IMR-90 (cell line): ENCODE data around the gene LLGL1. TPM values are rescaled to one million over a fixed set of nuclear protein-coding genes. Genes with fewer than 3 reads are reported as not detected.

ENCODE experiments used
- ATAC-seq: fragments of 200-7000 bp; cut with Tn5 transposase; 2 replicates; pipeline ENCODE4 v1.9.1; 2020; ENCODE audit warnings: low read depth, mild to moderate bottlenecking, moderate library complexity
- BruUV-seq: library from RNA; stranded (reverse); fragments of 400-500 nt; replicated peaks from 2 replicates; lab custom pipeline; 2021; lab: Mats Ljungman, UMichigan
- CTCF ChIA-PET: fragments of 300-600 bp; formaldehyde crosslinking; extraction: SDS; loops from one replicate; lab custom pipeline; 2021; ENCODE audit warnings: antibody characterized with exemption; lab: Yijun Ruan, JAX
- POLR2A ChIA-PET: fragments of 300-600 bp; sonication (Branson Sonifier 250); formaldehyde crosslinking; loops from one replicate; lab custom pipeline; 2022; ENCODE audit warnings: antibody characterized with exemption; ENCODE audit not compliant: unreplicated experiment; lab: Charles Lee
- DNase-seq: peaks from one replicate; pipeline ENCODE4 v3.0.0; 2013
- H2AFZ ChIP-seq: replicated peaks from 2 replicates; pipeline ENCODE3; 2013; ENCODE audit warnings: low read length, mild to moderate bottlenecking; ENCODE audit not compliant: poor library complexity
- H2AK5ac ChIP-seq: 2 replicates; pipeline ENCODE4 v1.6.1; 2013; ENCODE audit warnings: low read depth, low read length, inconsistent platforms
- H2AK9ac ChIP-seq: replicated peaks from 2 replicates; pipeline ENCODE3; 2013; ENCODE audit warnings: mild to moderate bottlenecking, low read depth, low read length, moderate library complexity; ENCODE audit not compliant: poor library complexity
- H2BK120ac ChIP-seq: 2 replicates; pipeline ENCODE4 v1.6.1; 2013; ENCODE audit warnings: low read depth, low read length, inconsistent platforms
- H2BK15ac ChIP-seq: 3 replicates; pipeline ENCODE4 v1.6.1; 2013; ENCODE audit warnings: low read depth, low read length, inconsistent platforms
- H2BK20ac ChIP-seq: 2 replicates; pipeline ENCODE4 v1.6.1; 2013; ENCODE audit warnings: low read depth, mild to moderate bottlenecking, inconsistent platforms, low read length, moderate library complexity
- H2BK5ac ChIP-seq: 2 replicates; pipeline ENCODE4 v1.6.1; 2013; ENCODE audit warnings: mild to moderate bottlenecking, low read depth, low read length, inconsistent platforms; ENCODE audit not compliant: poor library complexity, severe bottlenecking
- H3K14ac ChIP-seq: replicated peaks from 2 replicates; pipeline ENCODE4 v1.6.1; 2013; ENCODE audit warnings: low read depth, low read length, inconsistent platforms
- H3K18ac ChIP-seq: 2 replicates; pipeline ENCODE4 v1.6.1; 2013; ENCODE audit warnings: low read depth, low read length, control low read depth
- H3K23ac ChIP-seq: 2 replicates; pipeline ENCODE4 v1.6.1; 2013; ENCODE audit warnings: low read depth, low read length, inconsistent platforms
- H3K27ac ChIP-seq: 2 replicates; pipeline ENCODE4 v1.5.1; 2013; ENCODE audit warnings: mild to moderate bottlenecking, control low read depth, low read length; ENCODE audit not compliant: insufficient read depth
- H3K27me3 ChIP-seq: 2 replicates; pipeline ENCODE4 v1.6.1; 2013; ENCODE audit warnings: low read length; ENCODE audit not compliant: control insufficient read depth, insufficient read depth
- H3K36me3 ChIP-seq: 2 replicates; pipeline ENCODE4 v1.6.1; 2013; ENCODE audit warnings: low read length, mixed read lengths; ENCODE audit not compliant: control insufficient read depth, insufficient read depth
- H3K4ac ChIP-seq: 2 replicates; pipeline ENCODE4 v1.6.1; 2013; ENCODE audit warnings: low read depth, low read length, inconsistent platforms
- H3K4me1 ChIP-seq: 2 replicates; pipeline ENCODE4 v1.6.1; 2013; ENCODE audit warnings: low read length, mixed read lengths; ENCODE audit not compliant: control insufficient read depth, insufficient read depth
- H3K4me2 ChIP-seq: 2 replicates; pipeline ENCODE4 v1.6.1; 2013; ENCODE audit warnings: low read depth, mild to moderate bottlenecking, control low read depth, low read length, moderate library complexity
- H3K4me3 ChIP-seq: 2 replicates; pipeline ENCODE4 v1.5.1; 2013; ENCODE audit warnings: low read depth, mild to moderate bottlenecking, control low read depth, low read length, moderate library complexity; ENCODE audit not compliant: insufficient read depth
- H3K56ac ChIP-seq: 2 replicates; pipeline ENCODE4 v1.6.1; 2013; ENCODE audit warnings: low read length, inconsistent platforms; ENCODE audit not compliant: insufficient read depth; ENCODE audit errors: extremely low read depth
- H3K79me1 ChIP-seq, 2 experiments: 2 replicates each; pipeline ENCODE4 v1.6.1; 2013; ENCODE audit warnings: low read length in 2 of 2, inconsistent platforms in 1 of 2, low read depth in 1 of 2
- H3K9ac ChIP-seq: 2 replicates; pipeline ENCODE4 v1.6.1; 2013; ENCODE audit warnings: low read depth, low read length, control low read depth
- H3K9me1 ChIP-seq: 2 replicates; pipeline ENCODE4 v1.6.1; 2013; ENCODE audit warnings: low read length, inconsistent platforms; ENCODE audit not compliant: insufficient read depth
- H3K9me3 ChIP-seq: 2 replicates; pipeline ENCODE4 v1.6.1; 2013; ENCODE audit warnings: low read length; ENCODE audit not compliant: control insufficient read depth, insufficient read depth
- H4K20me1 ChIP-seq: 2 replicates; pipeline ENCODE4 v1.6.1; 2013; ENCODE audit warnings: low read length, inconsistent platforms; ENCODE audit not compliant: insufficient read depth
- H4K5ac ChIP-seq: 2 replicates; pipeline ENCODE4 v1.6.1; 2013; ENCODE audit warnings: mild to moderate bottlenecking, low read depth, low read length, control low read depth
- H4K8ac ChIP-seq, 2 experiments: 2 replicates each; pipeline ENCODE4 v1.6.1; 2013; ENCODE audit warnings: low read depth in 2 of 2, low read length in 2 of 2, control low read depth in 1 of 2, inconsistent platforms in 1 of 2
- H4K91ac ChIP-seq: 2 replicates; pipeline ENCODE4 v1.6.1; 2013; ENCODE audit warnings: low read depth, low read length, inconsistent platforms; ENCODE audit not compliant: insufficient read depth
- MAZ ChIP-seq: IDR thresholded peaks from 2 replicates; pipeline ENCODE4 v1.6.1; 2012; ENCODE audit warnings: low read depth, mild to moderate bottlenecking, low read length, improper control_type of control experiment, moderate library complexity, borderline replicate concordance
- WGBS, 2 experiments: methylation state at CpG; one replicate each; pipeline versions ENCODE4 v1.1.5 to v1.1.7; 2013; ENCODE audit warnings: missing lambda C conversion rate in 2 of 2; ENCODE audit not compliant: insufficient read length in 1 of 2; ENCODE audit errors: extremely low coverage in 2 of 2; 5-methylcytosine and 5-hydroxymethylcytosine counted together
- dilution Hi-C: fragments of 300-500 bp; cut with HindIII; formaldehyde crosslinking; loops from one replicate; pipeline ENCODE4 v1.14.3; 2018; ENCODE audit warnings: low sequenced_read_pairs; ENCODE audit not compliant: unreplicated experiment
- in situ Hi-C: fragments of 300-500 bp; cut with MboI; formaldehyde crosslinking; loops from 3 replicates; pipeline ENCODE4 v1.14.3; 2019; ENCODE audit warnings: low sequenced_read_pairs, inconsistent platforms, mixed read lengths
- intact Hi-C: fragments of 100-400 bp; cut with micrococcal nuclease; formaldehyde crosslinking; loops from 2 replicates; pipeline ENCODE4 v1.10.0; 2022
- polyA plus RNA-seq, 3 experiments: library from polyadenylated mRNA; depleted of rRNA; stranded (reverse); fragments of >200 nt; gene quantifications; 2 replicates each; pipeline ENCODE4 v1.2.3, GENCODE V29; 2012; ENCODE audit warnings: low replicate concordance in 1 of 3
- total RNA-seq: library from RNA; depleted of rRNA; stranded (reverse); fragments of >200 nt; gene quantifications from 2 replicates; pipeline ENCODE4 v1.2.3, GENCODE V29; 2012

Gene LLGL1
- total and polyA plus RNA-seq, 2 of the 4 experiments (the other 2 are of a cell fraction): 40.1 to 52.9 TPM

DNA sequence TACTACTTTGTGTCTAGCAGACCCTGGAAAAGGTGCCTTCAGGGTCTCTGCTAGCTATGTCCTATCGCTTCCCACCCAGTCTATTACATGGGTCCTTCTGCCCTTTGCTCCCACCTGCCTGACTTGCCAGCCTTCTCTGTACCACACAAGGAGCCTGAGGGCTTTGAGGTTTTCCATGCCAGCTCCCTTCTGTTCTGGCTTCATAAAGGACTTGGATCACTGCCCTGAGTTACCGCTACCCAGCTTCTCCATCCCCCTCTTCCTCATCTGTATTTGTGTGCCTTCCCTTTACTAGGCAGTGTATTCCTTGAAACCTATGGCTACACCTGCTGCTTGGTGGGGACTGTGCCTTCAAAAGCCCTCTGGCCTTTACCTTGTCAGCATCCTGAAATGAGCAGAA is 19.6 kb upstream of the LLGL1 start:
- no peak overlapping the region for H3K4me2 ChIP-seq
- intact Hi-C loops (no loop called here), dilution Hi-C loops (no loop called here), in situ Hi-C loops (no loop called here)
- no peak overlapping the region for H2BK120ac ChIP-seq
- no peak for DNase-seq
- H3K14ac ChIP-seq: no peak overlapping the region
- no peak overlapping the region for H2AFZ ChIP-seq
- peaks cover 23% of the 10 kb centered on the region for H3K9me1 ChIP-seq
- no peak overlapping the region for H2AK9ac ChIP-seq
- no peak overlapping the region for H3K18ac ChIP-seq
- no peak for TF ChIP-seq MAZ
- H3K4ac ChIP-seq: no peak overlapping the region
- H3K27ac ChIP-seq: no peak overlapping the region
- H4K5ac ChIP-seq: no peak overlapping the region
- no peak overlapping the region for H3K4me3 ChIP-seq
- no TSS peak for BruUV-seq
- H3K9ac ChIP-seq: no peak overlapping the region
- H4K20me1 ChIP-seq: peaks cover 76% of the 10 kb centered on the region
- no peak overlapping the region for H2BK5ac ChIP-seq
- H3K4me1 ChIP-seq: 0 out of 2 replicates have a peak, but pooled peaks cover 2% of the 10 kb centered on the region
- H2BK20ac ChIP-seq: no peak overlapping the region
- 90% methylated on average over 2 of the region's 2 CpGs; no CpG with 5 or more reads in 1 of the 2 experiments for WGBS, 2 experiments
- H3K9me3 ChIP-seq: no peaks in the 10 kb centered on the region
- no peak overlapping the region for H3K56ac ChIP-seq
- no peak overlapping the region for H2BK15ac ChIP-seq
- no peak for ATAC-seq
- H3K36me3 ChIP-seq: peaks cover 63% of the 10 kb centered on the region
- ChIA-PET POLR2A (no interaction called here), CTCF (no interaction called here)
- no peak overlapping the region for H3K23ac ChIP-seq
- H3K27me3 ChIP-seq: no peaks in the 10 kb centered on the region
- H2AK5ac ChIP-seq: no peak overlapping the region
- no peak overlapping the region for H4K8ac ChIP-seq
- peaks cover 21 to 74% of the 10 kb centered on the region in 2 experiments for H3K79me1 ChIP-seq
- H4K91ac ChIP-seq: no peak overlapping the region
